ENCODE measurements around the gene FEZF1. TPM values are rescaled to one million over a fixed set of nuclear protein-coding genes. Genes with fewer than 3 reads are reported as not detected.

The FEZF1 gene
- total and polyA plus RNA-seq, 11 donors: 0.16 to 0.20 TPM; not detected in 9

- Histone ChIP-seq H3K36me3 (peaks cover 0 to 6% (median 0%) of the 10 kb centered on the region in 9 donors), H3K27ac (no peak overlapping the region), H3K9me3 (no peaks in the 10 kb centered on the region), H3K4me1 (no peaks in the 10 kb centered on the region), H3K4me3 (no peak overlapping the region), H3K27me3 (no peaks in the 10 kb centered on the region)
- TF ChIP-seq POLR2A (IDR thresholded peaks at IDR 0.05) (no peak), CTCF (IDR thresholded peaks at IDR 0.05) (no peak)
- WGBS, 4 donors: 87 to 89% (median 88%) methylated on average over 7 of the region's 7 CpGs
- DNase-seq: no peak
- ATAC-seq: no peak
- intact Hi-C loops (cut with DNase I): no loop called here
Measured at GRCh38 chr7:122343601-122344302, 39.2 kb upstream of the FEZF1 start.

- H3K4me3 ChIP-seq: no peak overlapping the region
- no peaks in the 10 kb centered on the region for H3K4me1 ChIP-seq
- intact Hi-C loops (cut with DNase I): no loop called here
- H3K27me3 ChIP-seq: no peaks in the 10 kb centered on the region
- peaks cover 0 to 6% (median 0%) of the 10 kb centered on the region in 9 donors for H3K36me3 ChIP-seq
- DNase-seq (no peak), ATAC-seq (no peak)
- H3K27ac ChIP-seq: no peak overlapping the region
- no peaks in the 10 kb centered on the region for H3K9me3 ChIP-seq
- no peak for TF ChIP-seq POLR2A (IDR thresholded peaks at IDR 0.05)
- no peak for TF ChIP-seq CTCF (IDR thresholded peaks at IDR 0.05)
- 98 to 100% (median 100%) methylated on average over 1 of the region's 1 CpG for WGBS, 4 donors
Measured at GRCh38 chr7:122340427-122340826, 35.9 kb upstream of the FEZF1 start.

GRCh38 chr7:122339145-122339904, 34.8 kb upstream of the FEZF1 start:
- H3K4me3 ChIP-seq: no peak overlapping the region
- H3K27me3 ChIP-seq: no peaks in the 10 kb centered on the region
- no peak for TF ChIP-seq CTCF (IDR thresholded peaks at IDR 0.05)
- no peak for TF ChIP-seq POLR2A (IDR thresholded peaks at IDR 0.05)
- WGBS, 4 donors: 86 to 89% (median 88%) methylated on average over 6 of the region's 6 CpGs
- intact Hi-C loops (cut with DNase I): no loop called here
- ATAC-seq: no peak
- H3K27ac ChIP-seq: no peak overlapping the region
- H3K4me1 ChIP-seq: no peaks in the 10 kb centered on the region
- no peaks in the 10 kb centered on the region for H3K9me3 ChIP-seq
- H3K36me3 ChIP-seq: peaks cover 0 to 4% (median 0%) of the 10 kb centered on the region in 9 donors
- DNase-seq: no peak

- no peaks in the 10 kb centered on the region for H3K9me3 ChIP-seq
- 63 to 81% (median 74%) methylated on average over 2 of the region's 2 CpGs for WGBS, 4 donors
- intact Hi-C loops (cut with DNase I): no loop called here
- no peaks in the 10 kb centered on the region for H3K4me1 ChIP-seq
- ATAC-seq (no peak), DNase-seq (no peak)
- TF ChIP-seq CTCF (IDR thresholded peaks at IDR 0.05): no peak
- no peak for TF ChIP-seq POLR2A (IDR thresholded peaks at IDR 0.05)
- H3K27ac ChIP-seq: no peak overlapping the region
- no peaks in the 10 kb centered on the region for H3K27me3 ChIP-seq
- H3K4me3 ChIP-seq: no peak overlapping the region
- no peaks in the 10 kb centered on the region for H3K36me3 ChIP-seq
Measured at GRCh38 chr7:122337011-122337410, 32.5 kb upstream of the FEZF1 start.
